Spleen (tissue), 11 donors: ENCODE measurements around the gene PXT1. TPM values are rescaled to one million over a fixed set of nuclear protein-coding genes. Genes with fewer than 3 reads are reported as not detected.

Experiments
- DNase-seq: peaks from one replicate; pipeline ENCODE4 v3.0.0-alpha.2; 2020
- H3K27ac ChIP-seq, 8 donors: fragments of 200-600 bp; sonication (generic) in 7 of 8; 1 replicate in 4 of 8; 2 replicates in 4 of 8; pipeline versions ENCODE4 v1.5.0 to v1.8.0; 2016 to 2021; ENCODE audit warnings: inconsistent platforms in 4 of 8, mild to moderate bottlenecking in 4 of 8, moderate library complexity in 1 of 8
- H3K27me3 ChIP-seq, 7 donors: fragments of 200-600 bp; sonication (generic) in 6 of 7; replicated peaks in 1 of 7; 1 replicate in 4 of 7; 2 replicates in 3 of 7; pipeline versions ENCODE4 v1.5.0 to v1.8.0; 2016 to 2021; ENCODE audit warnings: inconsistent platforms in 3 of 7, mild to moderate bottlenecking in 1 of 7
- H3K36me3 ChIP-seq, 6 donors: fragments of 200-600 bp; sonication (generic) in 5 of 6; 1 replicate in 4 of 6; 2 replicates in 2 of 6; pipeline versions ENCODE4 v1.5.0 to v1.8.0; 2016 to 2021; ENCODE audit warnings: inconsistent platforms in 2 of 6
- H3K4me1 ChIP-seq, 6 donors: fragments of 200-600 bp; sonication (generic) in 5 of 6; 1 replicate in 3 of 6; 2 replicates in 3 of 6; pipeline versions ENCODE4 v1.5.0 to v1.8.0; 2016 to 2021; ENCODE audit warnings: inconsistent platforms in 3 of 6
- H3K4me3 ChIP-seq, 8 donors: fragments of 200-600 bp; sonication (generic) in 7 of 8; 1 replicate in 4 of 8; 2 replicates in 4 of 8; pipeline versions ENCODE4 v1.5.0 to v1.8.0; 2016 to 2021; ENCODE audit warnings: inconsistent platforms in 4 of 8, mild to moderate bottlenecking in 4 of 8, moderate library complexity in 2 of 8
- H3K9me3 ChIP-seq, 8 donors: fragments of 200-600 bp; sonication (generic) in 7 of 8; 1 replicate in 4 of 8; 2 replicates in 4 of 8; pipeline versions ENCODE4 v1.5.0 to v1.8.0; 2016 to 2021; ENCODE audit warnings: inconsistent platforms in 4 of 8
- POLR2A ChIP-seq, 3 donors: fragments of 450-650 bp; IDR thresholded peaks; one replicate each; pipeline ENCODE4 v1.5.1; 2017; ENCODE audit warnings: antibody characterized with exemption in 3 of 3, mild to moderate bottlenecking in 1 of 3
- POLR2AphosphoS5 ChIP-seq, 3 donors: sonication (generic); formaldehyde crosslinking; IDR thresholded peaks; one replicate each; pipeline ENCODE4 v1.5.1; 2017; ENCODE audit warnings: antibody characterized with exemption in 3 of 3
- WGBS, 5 donors: extraction: QIAGEN DNeasy Blood & Tissue Kit in 3 of 5; methylation state at CpG; one replicate each; pipeline versions ENCODE4 v1.1.5 to v1.1.7; 2013 to 2018; 5-methylcytosine and 5-hydroxymethylcytosine counted together
- intact Hi-C: fragments of 100-400 bp; cut with DNase I; formaldehyde crosslinking; loops from one replicate; pipeline ENCODE4 v1.15.0; 2023; ENCODE audit warnings: low total_unique reads
- polyA plus RNA-seq, 3 donors: library from polyadenylated mRNA; stranded (reverse); fragments of 200-250 nt; gene quantifications; one replicate each; pipeline ENCODE4 v1.2.1, GENCODE V29; 2013
- total RNA-seq, 7 donors: library from RNA; depleted of rRNA in 3 of 7; stranded (reverse); fragments of >200 nt in 3 of 7; fragmentation: NEBNext Ultra II Directional in 4 of 7; extraction: Animal tissue kit (Norgen Biotek cat#: 25700) in 4 of 7; gene quantifications; one replicate each; pipeline versions ENCODE4 v1.1.0 to v1.2.1, GENCODE V29; 2016 to 2021
- TF ChIP-seq, protein P1 (sequence below), 11 experiments: fragments of 200-600 bp in 7 of 11; fragments of 450-650 bp in 4 of 11; sonication (generic) in 4 of 11; IDR thresholded peaks in 8 of 11; conservative IDR thresholded peaks in 3 of 11; 1 replicate in 7 of 11; 2 replicates in 4 of 11; pipeline versions ENCODE4 v1.4.0 to v1.8.0; 2016 to 2021; ENCODE audit warnings: antibody characterized with exemption in 11 of 11, inconsistent platforms in 4 of 11, mild to moderate bottlenecking in 1 of 11
- donor health status: healthy with polysubstance abuse.
- donor health status: DM: no; HTN: no; CAD: no; lungs with moderate emphysema.
- donor health status: DM: no; HTN: no; CAD: no.
- donor health status: Bipolar disorder and iron deficiency.
- donor health status: healthy.
- donor health status: DM: no; HTN: no; CAD: no.
- donor health status: DM: yes; HTN: yes; CAD: no.

PXT1 gene
- total and polyA plus RNA-seq, 10 donors, result 0.49 TPM; not detected in 9

DNA sequence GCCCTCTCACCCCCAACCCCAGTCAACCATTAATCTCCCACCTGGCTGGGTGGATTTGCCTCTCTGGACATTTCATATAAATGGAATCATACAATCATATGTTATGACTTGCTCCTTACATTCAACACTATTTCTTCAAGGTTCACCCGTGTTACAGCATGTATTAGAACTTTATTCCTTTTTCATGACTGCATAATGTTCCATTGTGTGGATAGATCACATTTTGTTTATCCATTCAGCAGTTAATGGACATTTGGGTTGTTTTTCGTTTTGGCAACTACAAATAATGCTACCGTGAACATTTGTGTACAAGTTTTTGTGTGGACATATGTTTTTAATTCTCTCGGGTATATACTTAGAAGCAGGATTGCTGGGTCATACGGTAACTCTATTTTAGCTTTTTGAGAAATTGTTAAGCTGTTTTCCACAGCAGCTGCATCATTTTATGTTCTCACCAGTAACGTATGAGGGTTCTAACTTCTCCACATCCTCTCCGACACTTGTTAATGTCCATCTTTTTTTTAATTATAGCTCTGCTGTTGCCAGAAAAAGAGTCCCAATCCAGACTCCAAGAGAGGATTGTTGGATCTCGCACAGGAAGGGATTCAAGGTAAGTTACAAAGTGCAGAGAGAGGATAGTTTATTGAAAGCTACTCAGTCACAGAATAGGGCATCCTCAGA is 90.0 kb downstream of the PXT1 start:
- Histone ChIP-seq H3K27ac (no peak overlapping the region), H3K36me3 (no peaks in the 10 kb centered on the region), H3K9me3 (peaks cover 0 to 5% (median 0%) of the 10 kb centered on the region in 8 donors), H3K27me3 (peaks cover 0 to 43% (median 0%) of the 10 kb centered on the region in 7 donors), H3K4me3 (no peak overlapping the region), H3K4me1 (peaks cover 0 to 20% (median 8%) of the 10 kb centered on the region in 6 donors)
- intact Hi-C loops, result loop anchor here (10.0 kb wide), 1 partner anchor 228 kb away; no protein-coding TSS in a partner anchor
- DNase-seq, result no peak
- TF ChIP-seq, protein P1, sequence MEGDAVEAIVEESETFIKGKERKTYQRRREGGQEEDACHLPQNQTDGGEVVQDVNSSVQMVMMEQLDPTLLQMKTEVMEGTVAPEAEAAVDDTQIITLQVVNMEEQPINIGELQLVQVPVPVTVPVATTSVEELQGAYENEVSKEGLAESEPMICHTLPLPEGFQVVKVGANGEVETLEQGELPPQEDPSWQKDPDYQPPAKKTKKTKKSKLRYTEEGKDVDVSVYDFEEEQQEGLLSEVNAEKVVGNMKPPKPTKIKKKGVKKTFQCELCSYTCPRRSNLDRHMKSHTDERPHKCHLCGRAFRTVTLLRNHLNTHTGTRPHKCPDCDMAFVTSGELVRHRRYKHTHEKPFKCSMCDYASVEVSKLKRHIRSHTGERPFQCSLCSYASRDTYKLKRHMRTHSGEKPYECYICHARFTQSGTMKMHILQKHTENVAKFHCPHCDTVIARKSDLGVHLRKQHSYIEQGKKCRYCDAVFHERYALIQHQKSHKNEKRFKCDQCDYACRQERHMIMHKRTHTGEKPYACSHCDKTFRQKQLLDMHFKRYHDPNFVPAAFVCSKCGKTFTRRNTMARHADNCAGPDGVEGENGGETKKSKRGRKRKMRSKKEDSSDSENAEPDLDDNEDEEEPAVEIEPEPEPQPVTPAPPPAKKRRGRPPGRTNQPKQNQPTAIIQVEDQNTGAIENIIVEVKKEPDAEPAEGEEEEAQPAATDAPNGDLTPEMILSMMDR (IDR thresholded peaks at IDR 0.05 in 8 of 11, conservative IDR thresholded peaks at IDR 0.05 in 3 of 11), result no peak
- TF ChIP-seq POLR2A (IDR thresholded peaks at IDR 0.05) (no peak), POLR2AphosphoS5 (IDR thresholded peaks at IDR 0.05) (no peak)
- 90 to 94% (median 91%) methylated on average over 8 of the region's 8 CpGs for WGBS, 5 donors

DNA sequence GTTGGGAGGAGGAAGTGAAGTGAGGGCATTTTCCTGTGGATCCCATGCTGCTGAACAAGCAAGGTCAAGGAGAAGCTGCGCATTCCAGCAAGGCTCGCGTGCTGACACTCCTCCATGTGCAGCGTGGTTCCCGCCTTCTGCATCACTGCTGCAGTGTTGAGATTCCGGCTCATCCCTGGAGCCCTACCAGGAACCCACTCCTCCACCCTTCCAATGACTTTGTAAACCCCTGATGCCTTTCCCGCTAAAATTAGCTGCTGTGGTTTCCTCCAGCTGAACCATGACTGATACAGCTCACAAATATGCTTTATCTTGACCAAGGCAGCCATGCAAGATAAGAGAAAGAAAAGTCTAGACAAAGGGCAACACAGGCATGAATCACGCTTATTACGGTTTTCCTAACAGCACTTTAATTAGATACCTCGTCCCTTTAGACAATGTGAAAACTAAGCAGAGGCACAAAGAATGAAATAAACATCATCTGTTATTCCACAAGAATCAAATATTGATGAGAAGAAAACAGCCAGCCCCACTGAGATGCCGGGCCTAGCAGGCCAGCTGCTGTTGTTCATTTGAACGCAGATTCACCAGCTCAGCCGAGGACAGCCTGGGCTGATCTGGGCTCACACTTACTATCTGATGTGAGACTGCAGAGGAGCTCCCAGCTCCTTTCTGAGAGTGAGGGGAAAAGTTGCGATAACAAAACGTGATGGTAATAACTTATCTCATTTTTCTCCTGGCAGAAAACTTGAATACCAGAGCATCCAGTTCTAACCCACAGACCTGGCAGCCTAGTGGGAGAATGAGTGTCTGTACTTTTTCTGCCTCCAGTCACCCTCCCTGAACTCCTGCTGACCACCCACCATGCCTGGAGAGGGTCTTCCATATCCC is 91.7 kb downstream of the PXT1 start:
- intact Hi-C loops, result loop anchor here (10.0 kb wide), 1 partner anchor 226 kb away; no protein-coding TSS in a partner anchor
- no peak overlapping the region for H3K27ac ChIP-seq
- peaks cover 0 to 20% (median 8%) of the 10 kb centered on the region in 6 donors for H3K4me1 ChIP-seq
- no peaks in the 10 kb centered on the region for H3K36me3 ChIP-seq
- WGBS, 5 donors, result 63 to 71% (median 67%) methylated on average over 15 of the region's 15 CpGs
- TF ChIP-seq POLR2A (IDR thresholded peaks at IDR 0.05) (no peak), POLR2AphosphoS5 (IDR thresholded peaks at IDR 0.05) (no peak)
- TF ChIP-seq, protein P1 (IDR thresholded peaks at IDR 0.05 in 8 of 11, conservative IDR thresholded peaks at IDR 0.05 in 3 of 11), result no peak
- DNase-seq, result no peak
- no peak overlapping the region for H3K4me3 ChIP-seq
- peaks cover 0 to 45% (median 0%) of the 10 kb centered on the region in 7 donors for H3K27me3 ChIP-seq
- H3K9me3 ChIP-seq, result peaks cover 0 to 5% (median 0%) of the 10 kb centered on the region in 8 donors

DNA sequence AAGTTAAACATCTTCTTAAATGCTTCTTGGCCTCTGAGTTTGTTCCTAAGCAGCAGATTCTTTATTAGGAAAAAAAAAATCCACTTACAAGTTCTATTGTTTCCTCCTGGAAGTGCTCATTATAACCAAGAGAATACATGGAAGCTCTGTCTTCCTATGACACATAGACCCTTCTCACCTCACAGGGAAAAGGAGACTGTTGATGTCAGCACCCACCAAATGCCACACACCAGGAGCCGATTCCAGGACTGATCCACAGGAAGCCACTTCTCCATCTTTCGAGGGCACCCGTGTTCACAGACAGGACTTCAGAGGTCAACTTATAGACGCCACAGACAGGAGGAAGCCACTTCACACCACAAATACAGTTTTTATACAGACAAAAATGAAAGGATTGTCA is 92.6 kb downstream of the PXT1 start:
- H3K27me3 ChIP-seq, result peaks cover 0 to 37% (median under 1%) of the 10 kb centered on the region in 7 donors
- no peak overlapping the region for H3K4me3 ChIP-seq
- H3K27ac ChIP-seq, result no peak overlapping the region
- peaks cover 0 to 5% (median 0%) of the 10 kb centered on the region in 8 donors for H3K9me3 ChIP-seq
- 33 to 54% (median 42%) methylated on average over 4 of the region's 4 CpGs for WGBS, 5 donors
- H3K36me3 ChIP-seq, result no peaks in the 10 kb centered on the region
- intact Hi-C loops, result loop anchor here (10.0 kb wide), 1 partner anchor 225 kb away; no protein-coding TSS in a partner anchor
- H3K4me1 ChIP-seq, result peaks cover 0 to 20% (median 8%) of the 10 kb centered on the region in 6 donors
- DNase-seq, result no peak
- TF ChIP-seq, protein P1 (IDR thresholded peaks at IDR 0.05 in 8 of 11, conservative IDR thresholded peaks at IDR 0.05 in 3 of 11), result no peak
- peak in 1 of 3 donors; percentile 15 for TF ChIP-seq POLR2AphosphoS5 (IDR thresholded peaks at IDR 0.05)
